Erythroblast (primary cell): Measurements from ENCODE around the gene LRSAM1.

ENCODE experiments used
- GATA1 ChIP-seq: IDR thresholded peaks from 2 replicates; pipeline ENCODE4 v1.6.1; 2011; ENCODE audit warnings: low read depth, mild to moderate bottlenecking, control low read depth, low read length, moderate library complexity
- POLR2A ChIP-seq: IDR thresholded peaks from 2 replicates; pipeline ENCODE4 v1.6.1; 2011; ENCODE audit warnings: mild to moderate bottlenecking, low read length

DNA sequence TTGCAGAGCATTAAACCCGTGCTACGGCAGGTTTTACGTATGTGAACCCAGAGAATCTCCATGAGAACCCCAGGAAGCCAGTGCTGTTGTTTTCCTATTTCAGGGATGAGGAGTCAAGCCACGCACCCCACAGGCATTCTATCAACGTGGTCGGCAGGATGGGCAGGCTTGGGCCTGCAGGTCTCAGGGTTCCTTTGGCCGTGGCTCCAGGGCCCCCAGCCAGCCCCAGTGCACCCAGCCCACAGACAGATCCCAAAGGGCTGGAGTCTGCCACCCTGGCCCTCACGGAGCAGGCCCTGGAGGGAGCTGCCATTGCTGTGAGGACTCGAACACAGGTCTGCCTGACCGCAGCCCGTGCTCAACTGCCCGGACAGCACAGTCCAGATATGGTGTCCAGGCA lies 83.6 kb downstream of the LRSAM1 start:
- TF ChIP-seq POLR2A (no peak), GATA1 (no peak)
